PFSK-1 (cell line): Measurements from ENCODE around the gene RERG.

Experiments
- POLR2AphosphoS5 ChIP-seq: IDR thresholded peaks from 2 replicates; pipeline ENCODE4 v1.6.1; 2012; ENCODE audit warnings: low read depth, mild to moderate bottlenecking, control low read depth, low read length, moderate library complexity
- SIN3A ChIP-seq: IDR thresholded peaks from 2 replicates; pipeline ENCODE4 v1.6.1; 2012; ENCODE audit warnings: mild to moderate bottlenecking, low read length, moderate library complexity, borderline replicate concordance; ENCODE audit not compliant: insufficient read depth

GRCh38 chr12:15268309-15268708 lies 47.1 kb upstream of the RERG start:
- TF ChIP-seq POLR2AphosphoS5 = no peak
- no peak for TF ChIP-seq SIN3A
